K562 (cell line): ENCODE results near the gene ZNF865. TPM values are rescaled to one million over a fixed set of nuclear protein-coding genes. Genes with fewer than 3 reads are reported as not detected.
A peak's percentile ranks its signal among the peaks of the same experiment; 100 is the strongest.

ENCODE experiments used
- CCNT2 ChIP-seq: IDR thresholded peaks from 2 replicates; pipeline ENCODE4 v1.6.1; 2011; ENCODE audit warnings: borderline replicate concordance, low read depth, mild to moderate bottlenecking, moderate library complexity, mixed read lengths, low read length; ENCODE audit not compliant: insufficient read length; ENCODE audit errors: extremely low read depth
- ETV1 ChIP-seq: fragments of 450-650 bp; conservative IDR thresholded peaks from 2 replicates; pipeline ENCODE4 v1.6.1; 2016; ENCODE audit warnings: missing genetic modification characterization, control low read depth, low read depth, missing compliant biosample characterization
- HDAC1 ChIP-seq, 2 experiments: fragments of 450-650 bp; IDR thresholded peaks; 2 replicates each; pipeline ENCODE4 v1.6.1; 2016 to 2017; ENCODE audit warnings: inconsistent platforms in 1 of 2, mild to moderate bottlenecking in 1 of 2, moderate library complexity in 1 of 2
- HOMEZ ChIP-seq: fragments of 250-450 bp; sonication (Bioruptor Pico); IDR thresholded peaks from 2 replicates; pipeline ENCODE4 v1.4.0; 2020; ENCODE audit warnings: mild to moderate bottlenecking, moderate library complexity
- JUNB ChIP-seq: fragments of 450-650 bp; formaldehyde crosslinking; conservative IDR thresholded peaks from 2 replicates; pipeline ENCODE4 v1.4.0; 2020; ENCODE audit warnings: mild to moderate bottlenecking
- L3MBTL2 ChIP-seq: fragments of 450-650 bp; IDR thresholded peaks from 2 replicates; pipeline ENCODE4 v1.6.1; 2016; ENCODE audit warnings: mild to moderate bottlenecking, moderate library complexity
- MEIS2 ChIP-seq: fragments of 450-650 bp; IDR thresholded peaks from 2 replicates; pipeline ENCODE4 v1.6.1; 2014; ENCODE audit warnings: mild to moderate bottlenecking; ENCODE audit not compliant: partially characterized antibody
- MYC ChIP-seq, 2 experiments: fragments of 250-450 bp in 1 of 2; sonication (Bioruptor Pico) in 1 of 2; IDR thresholded peaks; 2 replicates each; pipeline versions ENCODE4 v1.5.1 to v1.6.1; 2012 to 2021; ENCODE audit warnings: low read depth in 2 of 2, borderline replicate concordance in 1 of 2, improper control_type of control experiment in 1 of 2, low read length in 1 of 2, mild to moderate bottlenecking in 1 of 2, moderate library complexity in 1 of 2
- PURB ChIP-seq: sonication (generic); formaldehyde crosslinking; IDR thresholded peaks from 2 replicates; pipeline ENCODE4 v1.9.0; 2021; ENCODE audit warnings: low read depth, mild to moderate bottlenecking, missing genetic modification reagents
- RB1 ChIP-seq: fragments of 450-650 bp; IDR thresholded peaks from 2 replicates; pipeline ENCODE4 v1.6.1; 2017; ENCODE audit warnings: low read depth, mild to moderate bottlenecking
- RFX5 ChIP-seq: IDR thresholded peaks from 2 replicates; pipeline ENCODE4 v1.6.1; 2011; ENCODE audit warnings: low read depth, mild to moderate bottlenecking, improper control_type of control experiment, low read length
- SMARCE1 ChIP-seq: fragments of 450-650 bp; IDR thresholded peaks from 2 replicates; pipeline ENCODE4 v1.7.1; 2016; ENCODE audit warnings: mild to moderate bottlenecking
- TAF9B ChIP-seq: fragments of 450-650 bp; IDR thresholded peaks from 2 replicates; pipeline ENCODE4 v1.6.1; 2018; ENCODE audit warnings: mild to moderate bottlenecking; ENCODE audit not compliant: partially characterized antibody
- TOE1 ChIP-seq, 2 experiments: fragments of 450-650 bp in 1 of 2; sonication (generic) in 1 of 2; formaldehyde crosslinking in 1 of 2; IDR thresholded peaks; 2 replicates each; pipeline versions ENCODE4 v1.7.1 to v1.8.0; 2016 to 2022; ENCODE audit warnings: borderline replicate concordance in 2 of 2, mild to moderate bottlenecking in 2 of 2, antibody characterized with exemption in 1 of 2, inconsistent platforms in 1 of 2, low read depth in 1 of 2, missing genetic modification reagents in 1 of 2, moderate library complexity in 1 of 2
- ZFP1 ChIP-seq: fragments of 450-650 bp; formaldehyde crosslinking; IDR thresholded peaks from 2 replicates; pipeline ENCODE4 v1.4.0; 2020; ENCODE audit warnings: mild to moderate bottlenecking, mixed read lengths
- ZNF12 ChIP-seq: sonication (generic); formaldehyde crosslinking; IDR thresholded peaks from 2 replicates; pipeline ENCODE4 v1.4.0; 2020; ENCODE audit warnings: mild to moderate bottlenecking, missing genetic modification reagents
- ZNF324 ChIP-seq: fragments of 250-450 bp; sonication (Bioruptor Pico); IDR thresholded peaks from 2 replicates; pipeline ENCODE4 v1.4.0; 2020; ENCODE audit warnings: mild to moderate bottlenecking
- ZSCAN32 ChIP-seq: fragments of 450-650 bp; formaldehyde crosslinking; IDR thresholded peaks from 2 replicates; pipeline ENCODE4 v1.4.0; 2020; ENCODE audit warnings: mild to moderate bottlenecking, moderate library complexity
- polyA plus RNA-seq, 8 experiments: library from polyadenylated mRNA; depleted of rRNA in 4 of 8; stranded (reverse) in 5 of 8; unstranded in 3 of 8; fragments of >200 nt; fragmentation: Nextera tagmentation in 2 of 8; fragmentation: Illumina TruSeq in 1 of 8; extraction: Ambion mirVana in 2 of 8; extraction: Trizol in 1 of 8; gene quantifications; 2 replicates each; pipeline versions ENCODE4 v1.2.1 to v1.2.3, GENCODE V29; 2011 to 2014; ENCODE audit warnings: inconsistent platforms in 1 of 8, missing spikeins in 1 of 8
- total RNA-seq, 7 experiments: library from RNA; depleted of rRNA in 6 of 7; stranded (reverse); fragments of >200 nt in 6 of 7; fragmentation: Illumina TruSeq in 2 of 7; extraction: Trizol in 2 of 7; gene quantifications; 2 replicates each; pipeline versions ENCODE4 v1.2.1 to v1.2.3, GENCODE V29; 2011 to 2021; ENCODE audit warnings: low replicate concordance in 1 of 7
- TF ChIP-seq, protein P1 (sequence below): sonication (generic); formaldehyde crosslinking; IDR thresholded peaks from 2 replicates; pipeline ENCODE4 v1.8.0; 2023; ENCODE audit warnings: mild to moderate bottlenecking, missing genetic modification reagents
- TF ChIP-seq, protein P2 (sequence below): sonication (generic); formaldehyde crosslinking; IDR thresholded peaks from 2 replicates; pipeline ENCODE4 v1.8.0; 2022; ENCODE audit warnings: missing genetic modification reagents, mild to moderate bottlenecking, moderate library complexity, borderline replicate concordance

The ZNF865 gene
- total and polyA plus RNA-seq, 9 of the 15 experiments (the other 6 are each of a cell fraction or from before 2014, with no cell fraction given): 0.40 to 18.8 (median 1.6) TPM; not detected in 2

DNA sequence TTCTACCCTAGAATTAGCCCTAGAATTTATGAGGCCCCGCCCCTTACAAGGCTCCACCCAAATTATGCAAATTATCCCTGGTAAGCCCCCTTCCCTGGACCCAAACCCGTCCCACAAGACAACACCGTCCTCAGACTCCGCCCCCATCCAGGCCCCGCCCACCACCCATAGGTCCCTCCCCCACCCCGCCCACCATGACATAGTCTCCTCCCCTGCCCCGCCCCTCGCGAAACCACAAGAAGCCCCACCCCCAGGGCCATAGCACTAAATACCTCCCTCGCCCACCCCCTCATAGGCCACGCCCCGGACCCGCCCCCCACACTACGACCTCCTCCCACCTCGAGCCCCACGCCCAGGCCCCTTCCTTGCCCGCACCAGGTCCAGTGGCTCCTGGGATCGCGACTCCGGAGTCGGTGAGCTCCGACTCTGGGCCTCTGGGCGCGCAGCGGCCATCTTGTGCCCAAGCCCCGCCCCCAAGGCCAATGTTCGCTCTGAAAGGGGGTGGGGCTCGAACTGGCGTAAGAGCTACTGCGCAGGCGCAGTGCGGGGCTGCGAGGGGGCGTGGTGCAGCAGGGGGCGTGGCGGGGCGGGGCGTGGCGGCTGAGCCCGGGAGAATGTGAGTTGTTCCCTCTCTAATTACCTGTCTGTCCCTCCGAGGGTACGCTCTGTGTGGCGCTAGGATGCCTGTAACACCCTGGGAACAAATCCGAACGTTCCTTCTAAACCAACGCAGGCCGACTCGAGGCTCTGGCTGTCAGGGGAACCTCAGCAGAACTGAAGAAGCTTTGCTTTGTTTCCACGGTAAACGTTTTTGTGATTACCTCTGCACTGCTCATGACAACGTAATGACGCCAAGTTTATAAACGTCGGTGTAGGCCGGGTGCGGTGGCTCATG is 18.9 kb downstream of the ZNF865 start, which contains the start of gene ZNF784 (continued):
- TF ChIP-seq, protein P1, sequence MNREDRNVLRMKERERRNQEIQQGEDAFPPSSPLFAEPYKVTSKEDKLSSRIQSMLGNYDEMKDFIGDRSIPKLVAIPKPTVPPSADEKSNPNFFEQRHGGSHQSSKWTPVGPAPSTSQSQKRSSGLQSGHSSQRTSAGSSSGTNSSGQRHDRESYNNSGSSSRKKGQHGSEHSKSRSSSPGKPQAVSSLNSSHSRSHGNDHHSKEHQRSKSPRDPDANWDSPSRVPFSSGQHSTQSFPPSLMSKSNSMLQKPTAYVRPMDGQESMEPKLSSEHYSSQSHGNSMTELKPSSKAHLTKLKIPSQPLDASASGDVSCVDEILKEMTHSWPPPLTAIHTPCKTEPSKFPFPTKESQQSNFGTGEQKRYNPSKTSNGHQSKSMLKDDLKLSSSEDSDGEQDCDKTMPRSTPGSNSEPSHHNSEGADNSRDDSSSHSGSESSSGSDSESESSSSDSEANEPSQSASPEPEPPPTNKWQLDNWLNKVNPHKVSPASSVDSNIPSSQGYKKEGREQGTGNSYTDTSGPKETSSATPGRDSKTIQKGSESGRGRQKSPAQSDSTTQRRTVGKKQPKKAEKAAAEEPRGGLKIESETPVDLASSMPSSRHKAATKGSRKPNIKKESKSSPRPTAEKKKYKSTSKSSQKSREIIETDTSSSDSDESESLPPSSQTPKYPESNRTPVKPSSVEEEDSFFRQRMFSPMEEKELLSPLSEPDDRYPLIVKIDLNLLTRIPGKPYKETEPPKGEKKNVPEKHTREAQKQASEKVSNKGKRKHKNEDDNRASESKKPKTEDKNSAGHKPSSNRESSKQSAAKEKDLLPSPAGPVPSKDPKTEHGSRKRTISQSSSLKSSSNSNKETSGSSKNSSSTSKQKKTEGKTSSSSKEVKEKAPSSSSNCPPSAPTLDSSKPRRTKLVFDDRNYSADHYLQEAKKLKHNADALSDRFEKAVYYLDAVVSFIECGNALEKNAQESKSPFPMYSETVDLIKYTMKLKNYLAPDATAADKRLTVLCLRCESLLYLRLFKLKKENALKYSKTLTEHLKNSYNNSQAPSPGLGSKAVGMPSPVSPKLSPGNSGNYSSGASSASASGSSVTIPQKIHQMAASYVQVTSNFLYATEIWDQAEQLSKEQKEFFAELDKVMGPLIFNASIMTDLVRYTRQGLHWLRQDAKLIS (CRISPR knock-in tag): peak; percentile 84; the same call in 1 of the 2 replicates
- TF ChIP-seq CCNT2: peak; percentile 76
- no peak for TF ChIP-seq RFX5
- no peak for TF ChIP-seq ZFP1
- TF ChIP-seq L3MBTL2: peak; percentile 76
- TF ChIP-seq ETV1 (tag): no peak
- peak; percentile 44; the same call in 1 of the 2 replicates for TF ChIP-seq RB1
- peak; percentile 84 for TF ChIP-seq TAF9B
- TF ChIP-seq MYC (IDR thresholded peaks at IDR 0.05; ENCODE audit: low read depth, low read length): peak; percentile 52
- no peak for TF ChIP-seq MYC (CRISPR knock-in tag; IDR thresholded peaks at IDR 0.05; ENCODE audit: borderline replicate concordance, low read depth)
- TF ChIP-seq, protein P2, sequence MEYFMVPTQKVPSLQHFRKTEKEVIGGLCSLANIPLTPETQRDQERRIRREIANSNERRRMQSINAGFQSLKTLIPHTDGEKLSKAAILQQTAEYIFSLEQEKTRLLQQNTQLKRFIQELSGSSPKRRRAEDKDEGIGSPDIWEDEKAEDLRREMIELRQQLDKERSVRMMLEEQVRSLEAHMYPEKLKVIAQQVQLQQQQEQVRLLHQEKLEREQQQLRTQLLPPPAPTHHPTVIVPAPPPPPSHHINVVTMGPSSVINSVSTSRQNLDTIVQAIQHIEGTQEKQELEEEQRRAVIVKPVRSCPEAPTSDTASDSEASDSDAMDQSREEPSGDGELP (CRISPR knock-in tag): 0 out of 2 replicates have a peak, but pooled peaks have one; percentile 57
- no peak for TF ChIP-seq JUNB (CRISPR knock-in tag)
- TF ChIP-seq ZSCAN32 (CRISPR knock-in tag): no peak
- TF ChIP-seq SMARCE1: peak; percentile 17; the same call in 1 of the 2 replicates
- no peak for TF ChIP-seq ZNF324
- 0 out of 4 replicates have a peak, but pooled peaks of 1 of the 2 experiments have one; percentile 45 for TF ChIP-seq HDAC1 (IDR thresholded peaks at IDR 0.05)
- 0 out of 2 replicates have a peak, but pooled peaks have one; percentile 33 for TF ChIP-seq TOE1 (IDR thresholded peaks at IDR 0.05; ENCODE audit: borderline replicate concordance)
- TF ChIP-seq TOE1 (CRISPR knock-in tag; IDR thresholded peaks at IDR 0.05; ENCODE audit: borderline replicate concordance, low read depth): no peak
- no peak for TF ChIP-seq PURB (CRISPR knock-in tag)
- no peak for TF ChIP-seq ZNF12
- TF ChIP-seq HOMEZ: no peak
- peak; percentile 83 for TF ChIP-seq MEIS2
